ENCODE data around the gene NEK2.
"Not testable (repeated sequence)": the region's sequence is repeated elsewhere in the genome, so short reads cannot be mapped to it uniquely, and the experiment has no call there.

DNA sequence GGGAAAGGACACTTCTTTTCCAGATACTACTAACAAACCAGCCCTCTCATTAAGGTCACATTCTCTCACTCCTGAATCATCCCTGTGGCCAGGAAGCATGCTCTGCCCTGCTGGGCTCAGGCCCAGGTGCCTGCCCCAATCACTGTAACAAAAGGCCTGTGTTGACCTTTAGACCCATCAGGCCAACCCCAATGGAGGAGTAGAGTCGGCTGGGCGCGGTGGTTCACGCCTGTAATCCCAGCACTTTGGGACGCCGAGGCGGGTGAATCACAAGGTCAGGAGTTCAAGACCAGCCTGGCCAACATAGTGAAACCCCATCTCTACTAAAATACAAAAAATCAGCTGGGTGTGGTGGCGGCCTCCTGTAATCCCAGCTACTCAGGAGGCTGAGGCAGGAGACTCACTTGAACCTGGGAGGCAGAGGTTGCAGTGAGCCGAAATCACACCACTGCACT is 38.8 kb downstream of the NEK2 start:
- TF ChIP-seq, protein P1, sequence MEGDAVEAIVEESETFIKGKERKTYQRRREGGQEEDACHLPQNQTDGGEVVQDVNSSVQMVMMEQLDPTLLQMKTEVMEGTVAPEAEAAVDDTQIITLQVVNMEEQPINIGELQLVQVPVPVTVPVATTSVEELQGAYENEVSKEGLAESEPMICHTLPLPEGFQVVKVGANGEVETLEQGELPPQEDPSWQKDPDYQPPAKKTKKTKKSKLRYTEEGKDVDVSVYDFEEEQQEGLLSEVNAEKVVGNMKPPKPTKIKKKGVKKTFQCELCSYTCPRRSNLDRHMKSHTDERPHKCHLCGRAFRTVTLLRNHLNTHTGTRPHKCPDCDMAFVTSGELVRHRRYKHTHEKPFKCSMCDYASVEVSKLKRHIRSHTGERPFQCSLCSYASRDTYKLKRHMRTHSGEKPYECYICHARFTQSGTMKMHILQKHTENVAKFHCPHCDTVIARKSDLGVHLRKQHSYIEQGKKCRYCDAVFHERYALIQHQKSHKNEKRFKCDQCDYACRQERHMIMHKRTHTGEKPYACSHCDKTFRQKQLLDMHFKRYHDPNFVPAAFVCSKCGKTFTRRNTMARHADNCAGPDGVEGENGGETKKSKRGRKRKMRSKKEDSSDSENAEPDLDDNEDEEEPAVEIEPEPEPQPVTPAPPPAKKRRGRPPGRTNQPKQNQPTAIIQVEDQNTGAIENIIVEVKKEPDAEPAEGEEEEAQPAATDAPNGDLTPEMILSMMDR (IDR thresholded peaks at IDR 0.05 in 2 of 3, conservative IDR thresholded peaks at IDR 0.05 in 1 of 3; ENCODE audit: borderline replicate concordance in 1 of 3, insufficient read depth in 1 of 3, low read depth in 2 of 3, low read length in 2 of 3): not testable (repeated sequence)
- not testable (repeated sequence) for TF ChIP-seq ZFX (IDR thresholded peaks at IDR 0.05); SIN3A (IDR thresholded peaks at IDR 0.05; ENCODE audit: low read depth); SRF (IDR thresholded peaks at IDR 0.05; ENCODE audit: low read depth); POLR2AphosphoS5 (IDR thresholded peaks at IDR 0.05; ENCODE audit: low read depth, low read length); ZNF274 (IDR thresholded peaks at IDR 0.05; ENCODE audit: low read depth, low read length)
- TF ChIP-seq, protein P2, sequence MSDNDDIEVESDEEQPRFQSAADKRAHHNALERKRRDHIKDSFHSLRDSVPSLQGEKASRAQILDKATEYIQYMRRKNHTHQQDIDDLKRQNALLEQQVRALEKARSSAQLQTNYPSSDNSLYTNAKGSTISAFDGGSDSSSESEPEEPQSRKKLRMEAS (IDR thresholded peaks at IDR 0.05): peak; percentile 34; the same call in 1 of the 2 replicates
